ENCODE measurements around the gene SPHK1.

SPHK1 gene

DNA sequence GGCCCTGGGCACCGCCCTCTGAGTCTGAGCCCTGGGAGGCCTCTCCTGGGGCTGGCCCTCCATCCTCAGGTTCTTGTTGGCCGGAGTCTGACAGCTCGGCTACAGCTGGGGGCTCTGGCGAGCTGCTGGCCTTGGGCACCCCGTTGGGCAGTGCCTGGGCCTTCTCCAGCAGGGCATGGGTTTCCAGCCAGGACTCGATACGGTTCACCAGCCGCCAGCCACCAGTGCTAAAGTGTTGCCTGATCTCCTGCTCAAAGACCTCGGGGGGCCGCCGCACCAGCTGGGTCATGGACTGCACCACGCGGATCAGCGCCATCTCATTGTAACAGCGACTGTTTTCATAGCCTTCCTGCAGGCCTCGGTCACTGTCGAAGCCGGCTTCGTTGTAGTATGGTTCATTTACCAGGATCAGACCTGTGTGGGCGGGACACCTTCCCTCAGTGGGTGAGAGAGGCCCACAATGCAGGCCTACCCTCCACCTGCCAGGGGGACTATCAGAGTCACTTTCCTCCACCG lies 6.8 kb downstream of the SPHK1 start:
- no peak for ATAC-seq
- no peak for TF ChIP-seq TOX (CRISPR knock-in tag; IDR thresholded peaks at IDR 0.05; ENCODE audit: borderline replicate concordance)
- no peak for TF ChIP-seq RARB (CRISPR knock-in tag; IDR thresholded peaks at IDR 0.05)
- no peak for TF ChIP-seq ZFP3 (CRISPR knock-in tag; IDR thresholded peaks at IDR 0.05)
- no peak for TF ChIP-seq PATZ1 (CRISPR knock-in tag; IDR thresholded peaks at IDR 0.05; ENCODE audit: borderline replicate concordance)
- TF ChIP-seq ZNF70 (CRISPR knock-in tag; IDR thresholded peaks at IDR 0.05): no peak
- TF ChIP-seq ARNTL (CRISPR knock-in tag; IDR thresholded peaks at IDR 0.05; ENCODE audit: borderline replicate concordance, low read depth): no peak
- no peak for TF ChIP-seq ZC3H10 (CRISPR knock-in tag; IDR thresholded peaks at IDR 0.05)
- TF ChIP-seq ZNF8 (CRISPR knock-in tag; IDR thresholded peaks at IDR 0.05): no peak
- no peak for TF ChIP-seq PPARA (CRISPR knock-in tag; IDR thresholded peaks at IDR 0.05; ENCODE audit: borderline replicate concordance)

GRCh38 chr17:76394166-76394565 lies 9.8 kb downstream of the SPHK1 start:
- ATAC-seq: no peak
- TF ChIP-seq TSHZ2 (CRISPR knock-in tag; IDR thresholded peaks at IDR 0.05): no peak
- no peak for TF ChIP-seq PATZ1 (CRISPR knock-in tag; IDR thresholded peaks at IDR 0.05; ENCODE audit: borderline replicate concordance)
- TF ChIP-seq ZFP3 (CRISPR knock-in tag; IDR thresholded peaks at IDR 0.05): no peak
- TF ChIP-seq ISL1 (CRISPR knock-in tag; IDR thresholded peaks at IDR 0.05): no peak
- no peak for TF ChIP-seq ZC3H10 (CRISPR knock-in tag; IDR thresholded peaks at IDR 0.05)
- TF ChIP-seq, protein P1, sequence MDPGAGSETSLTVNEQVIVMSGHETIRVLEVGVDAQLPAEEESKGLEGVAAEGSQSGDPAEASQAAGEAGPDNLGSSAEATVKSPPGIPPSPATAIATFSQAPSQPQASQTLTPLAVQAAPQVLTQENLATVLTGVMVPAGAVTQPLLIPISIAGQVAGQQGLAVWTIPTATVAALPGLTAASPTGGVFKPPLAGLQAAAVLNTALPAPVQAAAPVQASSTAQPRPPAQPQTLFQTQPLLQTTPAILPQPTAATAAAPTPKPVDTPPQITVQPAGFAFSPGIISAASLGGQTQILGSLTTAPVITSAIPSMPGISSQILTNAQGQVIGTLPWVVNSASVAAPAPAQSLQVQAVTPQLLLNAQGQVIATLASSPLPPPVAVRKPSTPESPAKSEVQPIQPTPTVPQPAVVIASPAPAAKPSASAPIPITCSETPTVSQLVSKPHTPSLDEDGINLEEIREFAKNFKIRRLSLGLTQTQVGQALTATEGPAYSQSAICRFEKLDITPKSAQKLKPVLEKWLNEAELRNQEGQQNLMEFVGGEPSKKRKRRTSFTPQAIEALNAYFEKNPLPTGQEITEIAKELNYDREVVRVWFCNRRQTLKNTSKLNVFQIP (CRISPR knock-in tag; IDR thresholded peaks at IDR 0.05; ENCODE audit: borderline replicate concordance, low read depth): no peak
- TF ChIP-seq GLIS3 (CRISPR knock-in tag; IDR thresholded peaks at IDR 0.05): no peak
- TF ChIP-seq SNAI2 (CRISPR knock-in tag; IDR thresholded peaks at IDR 0.05): no peak
- no peak for TF ChIP-seq CSDC2 (CRISPR knock-in tag; IDR thresholded peaks at IDR 0.05)
- no peak for TF ChIP-seq TCF4 (CRISPR knock-in tag; IDR thresholded peaks at IDR 0.05; ENCODE audit: borderline replicate concordance)
- no peak for TF ChIP-seq CSRNP3 (CRISPR knock-in tag; IDR thresholded peaks at IDR 0.05)
- TF ChIP-seq TOX (CRISPR knock-in tag; IDR thresholded peaks at IDR 0.05; ENCODE audit: borderline replicate concordance): no peak
- TF ChIP-seq ZNF565 (CRISPR knock-in tag; conservative IDR thresholded peaks at IDR 0.05; ENCODE audit: low read depth): no peak
- no peak for TF ChIP-seq ZNF70 (CRISPR knock-in tag; IDR thresholded peaks at IDR 0.05)
- TF ChIP-seq, protein P2, sequence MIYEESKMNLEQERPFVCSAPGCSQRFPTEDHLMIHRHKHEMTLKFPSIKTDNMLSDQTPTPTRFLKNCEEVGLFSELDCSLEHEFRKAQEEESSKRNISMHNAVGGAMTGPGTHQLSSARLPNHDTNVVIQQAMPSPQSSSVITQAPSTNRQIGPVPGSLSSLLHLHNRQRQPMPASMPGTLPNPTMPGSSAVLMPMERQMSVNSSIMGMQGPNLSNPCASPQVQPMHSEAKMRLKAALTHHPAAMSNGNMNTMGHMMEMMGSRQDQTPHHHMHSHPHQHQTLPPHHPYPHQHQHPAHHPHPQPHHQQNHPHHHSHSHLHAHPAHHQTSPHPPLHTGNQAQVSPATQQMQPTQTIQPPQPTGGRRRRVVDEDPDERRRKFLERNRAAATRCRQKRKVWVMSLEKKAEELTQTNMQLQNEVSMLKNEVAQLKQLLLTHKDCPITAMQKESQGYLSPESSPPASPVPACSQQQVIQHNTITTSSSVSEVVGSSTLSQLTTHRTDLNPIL (CRISPR knock-in tag; IDR thresholded peaks at IDR 0.05; ENCODE audit: low read depth): no peak
- TF ChIP-seq RARB (CRISPR knock-in tag; IDR thresholded peaks at IDR 0.05): no peak
- no peak for TF ChIP-seq ZFP30 (CRISPR knock-in tag; IDR thresholded peaks at IDR 0.05)
- no peak for TF ChIP-seq OSR1 (CRISPR knock-in tag; IDR thresholded peaks at IDR 0.05)
- no peak for TF ChIP-seq ESRRG (CRISPR knock-in tag; IDR thresholded peaks at IDR 0.05)

All from SK-N-SH treated with all-trans-retinoic acid at 6 μM for 48 hours (cell line).